ENCODE results near the gene PLA2G2C. TPM values are rescaled to one million over a fixed set of nuclear protein-coding genes. Genes with fewer than 3 reads are reported as not detected.

Gene PLA2G2C
- total RNA-seq, 1 donor from 2014 or later, result not detected

DNA sequence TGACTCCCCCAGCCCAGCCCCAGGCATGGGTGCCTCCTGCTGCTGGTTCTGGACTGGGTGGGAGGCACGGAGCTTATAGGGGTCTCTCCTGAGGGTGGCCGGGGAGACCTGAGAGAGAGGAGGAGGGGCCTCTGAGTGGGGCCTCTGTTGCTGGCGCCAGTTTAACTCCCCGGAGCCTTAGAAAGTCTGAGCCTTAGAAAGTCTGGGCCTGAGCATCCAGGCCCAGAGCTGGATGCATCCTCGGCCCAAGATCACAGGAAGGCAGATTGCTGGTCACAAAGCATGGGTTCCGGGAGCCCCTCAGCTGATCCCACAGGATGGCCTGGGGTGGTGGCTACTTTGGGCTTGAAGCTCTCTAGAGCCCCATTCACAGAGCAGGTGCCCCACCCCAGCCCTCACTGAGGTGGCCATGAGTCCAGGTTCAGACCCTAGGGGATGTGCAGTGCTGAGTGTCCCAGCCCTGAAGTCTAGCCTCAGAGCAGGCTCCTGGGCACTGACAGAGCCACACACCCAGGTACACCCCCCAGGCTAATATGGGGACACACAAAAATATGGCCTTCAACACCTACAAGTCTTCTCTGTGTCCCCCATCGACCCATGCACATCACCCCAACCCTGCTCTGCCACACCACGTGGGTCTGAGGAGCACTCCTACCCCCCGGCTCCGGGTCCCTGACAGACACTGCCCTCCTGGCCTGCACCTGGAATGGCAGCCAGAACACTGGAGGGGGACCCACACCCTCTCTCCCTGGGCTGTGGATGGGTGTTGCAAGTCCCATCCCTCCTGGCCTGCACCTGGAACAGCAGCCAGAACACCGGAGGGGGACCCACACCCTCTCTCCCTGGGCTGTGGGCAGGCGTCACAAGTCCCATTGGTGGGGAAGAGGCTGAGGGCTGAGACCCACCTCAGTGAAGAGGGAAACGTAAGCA lies 37.5 kb downstream of the PLA2G2C start:
- Histone ChIP-seq H3K9me3 (no peaks in the 10 kb centered on the region), H3K36me3 (no peaks in the 10 kb centered on the region), H3K27ac (no peak overlapping the region), H3K4me3 (no peak overlapping the region), H3K27me3 (no peaks in the 10 kb centered on the region), H3K4me1 (peaks cover 5% of the 10 kb centered on the region)
- DNase-seq (ENCODE audit: extremely low spot score in 2 of 2), result no peak
- TF ChIP-seq, protein P1, sequence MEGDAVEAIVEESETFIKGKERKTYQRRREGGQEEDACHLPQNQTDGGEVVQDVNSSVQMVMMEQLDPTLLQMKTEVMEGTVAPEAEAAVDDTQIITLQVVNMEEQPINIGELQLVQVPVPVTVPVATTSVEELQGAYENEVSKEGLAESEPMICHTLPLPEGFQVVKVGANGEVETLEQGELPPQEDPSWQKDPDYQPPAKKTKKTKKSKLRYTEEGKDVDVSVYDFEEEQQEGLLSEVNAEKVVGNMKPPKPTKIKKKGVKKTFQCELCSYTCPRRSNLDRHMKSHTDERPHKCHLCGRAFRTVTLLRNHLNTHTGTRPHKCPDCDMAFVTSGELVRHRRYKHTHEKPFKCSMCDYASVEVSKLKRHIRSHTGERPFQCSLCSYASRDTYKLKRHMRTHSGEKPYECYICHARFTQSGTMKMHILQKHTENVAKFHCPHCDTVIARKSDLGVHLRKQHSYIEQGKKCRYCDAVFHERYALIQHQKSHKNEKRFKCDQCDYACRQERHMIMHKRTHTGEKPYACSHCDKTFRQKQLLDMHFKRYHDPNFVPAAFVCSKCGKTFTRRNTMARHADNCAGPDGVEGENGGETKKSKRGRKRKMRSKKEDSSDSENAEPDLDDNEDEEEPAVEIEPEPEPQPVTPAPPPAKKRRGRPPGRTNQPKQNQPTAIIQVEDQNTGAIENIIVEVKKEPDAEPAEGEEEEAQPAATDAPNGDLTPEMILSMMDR (IDR thresholded peaks at IDR 0.05), result no peak
- TF ChIP-seq POLR2AphosphoS5 (IDR thresholded peaks at IDR 0.05; ENCODE audit: insufficient read depth in 1 of 2, low read depth in 1 of 2) (no peak), POLR2A (IDR thresholded peaks at IDR 0.05) (no peak)
- intact Hi-C loops (cut with DNase I), result no loop called here

DNA sequence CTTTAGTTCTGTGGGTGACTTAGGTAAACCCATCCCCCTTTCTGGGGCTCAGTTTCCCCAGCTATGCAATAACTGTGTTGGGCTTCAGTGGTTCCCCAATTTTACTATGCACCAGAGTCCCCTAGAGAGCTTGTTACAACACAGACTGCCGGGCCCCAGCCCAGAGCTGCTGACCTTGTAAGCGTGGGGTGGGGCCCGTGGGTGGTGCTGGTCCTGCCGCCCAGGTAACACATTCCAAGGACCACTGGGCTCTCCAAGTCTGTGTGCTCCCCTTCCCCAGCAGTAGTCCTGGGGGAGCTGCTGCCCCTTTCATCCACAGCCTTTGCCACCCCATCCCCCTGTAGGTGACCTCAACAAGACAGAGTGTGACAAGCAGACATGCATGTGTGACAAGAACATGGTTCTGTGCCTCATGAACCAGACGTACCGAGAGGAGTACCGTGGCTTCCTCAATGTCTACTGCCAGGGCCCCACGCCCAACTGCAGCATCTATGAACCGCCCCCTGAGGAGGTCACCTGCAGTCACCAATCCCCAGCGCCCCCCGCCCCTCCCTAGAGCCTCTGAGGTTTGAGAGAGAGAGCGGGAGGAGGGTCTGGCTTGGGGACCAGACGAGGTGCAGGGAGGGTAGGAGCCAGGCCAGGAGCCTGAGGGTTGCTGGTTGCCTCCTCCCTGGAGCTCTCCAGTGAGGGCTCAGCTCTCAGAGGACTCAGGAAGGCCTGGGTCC lies 38.3 kb downstream of the PLA2G2C start:
- Histone ChIP-seq H3K27ac (no peak overlapping the region), H3K27me3 (no peaks in the 10 kb centered on the region), H3K36me3 (no peaks in the 10 kb centered on the region), H3K4me3 (no peak overlapping the region), H3K4me1 (peaks cover 5% of the 10 kb centered on the region), H3K9me3 (no peaks in the 10 kb centered on the region)
- DNase-seq (ENCODE audit: extremely low spot score in 2 of 2), result no peak
- no peak for TF ChIP-seq POLR2A (IDR thresholded peaks at IDR 0.05)
- no peak for TF ChIP-seq POLR2AphosphoS5 (IDR thresholded peaks at IDR 0.05; ENCODE audit: insufficient read depth in 1 of 2, low read depth in 1 of 2)
- TF ChIP-seq, protein P1 (IDR thresholded peaks at IDR 0.05), result no peak
- intact Hi-C loops (cut with DNase I), result no loop called here

DNA sequence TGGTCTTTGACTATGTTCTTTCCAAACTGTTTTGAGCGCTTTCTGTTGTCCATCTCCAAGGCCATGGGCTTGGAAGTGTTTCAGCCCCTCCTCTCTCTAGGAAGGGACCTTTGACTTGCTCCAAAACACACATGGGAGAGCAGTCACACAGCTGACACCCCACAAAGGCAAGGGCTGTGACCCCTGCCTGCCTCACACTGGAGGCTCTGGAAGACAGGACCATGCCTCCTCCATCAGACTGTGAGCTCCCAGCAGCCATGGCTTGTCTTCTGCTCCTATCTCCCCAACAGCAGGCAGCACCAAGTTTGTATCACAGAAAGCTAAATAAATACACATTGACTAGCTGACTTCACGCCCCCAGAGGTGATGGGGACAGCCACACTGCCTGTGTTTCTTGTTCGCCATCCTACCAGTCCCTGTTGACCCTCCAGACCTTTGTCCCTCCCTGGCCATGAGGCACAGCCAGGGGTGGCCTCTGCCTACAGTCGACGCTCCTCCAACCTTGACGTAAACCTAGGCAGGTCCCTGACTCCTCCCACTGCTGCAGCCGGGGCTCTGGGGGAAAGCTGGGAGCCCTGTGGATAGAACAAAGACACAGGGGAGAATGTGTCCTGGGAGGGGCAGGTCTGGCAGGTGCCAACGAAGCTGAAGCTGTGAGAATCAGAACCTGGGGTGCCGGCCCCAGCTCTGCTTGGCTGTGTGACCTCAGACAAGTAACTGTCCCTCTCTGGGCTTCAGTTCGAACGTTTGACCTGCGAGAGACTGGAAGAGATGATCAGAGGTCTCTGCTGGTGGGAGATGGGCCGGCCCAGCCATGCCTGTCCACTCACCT lies 42.4 kb downstream of the PLA2G2C start:
- TF ChIP-seq, protein P1 (IDR thresholded peaks at IDR 0.05), result no peak
- no peak for TF ChIP-seq POLR2A (IDR thresholded peaks at IDR 0.05)
- TF ChIP-seq POLR2AphosphoS5 (IDR thresholded peaks at IDR 0.05; ENCODE audit: insufficient read depth in 1 of 2, low read depth in 1 of 2), result no peak
- no peak for DNase-seq (ENCODE audit: extremely low spot score in 2 of 2)
- H3K4me3 ChIP-seq, result no peak overlapping the region
- no peak overlapping the region for H3K27ac ChIP-seq
- no peaks in the 10 kb centered on the region for H3K9me3 ChIP-seq
- no peaks in the 10 kb centered on the region for H3K4me1 ChIP-seq
- H3K36me3 ChIP-seq, result no peaks in the 10 kb centered on the region
- intact Hi-C loops (cut with DNase I), result no loop called here
- no peaks in the 10 kb centered on the region for H3K27me3 ChIP-seq

DNA sequence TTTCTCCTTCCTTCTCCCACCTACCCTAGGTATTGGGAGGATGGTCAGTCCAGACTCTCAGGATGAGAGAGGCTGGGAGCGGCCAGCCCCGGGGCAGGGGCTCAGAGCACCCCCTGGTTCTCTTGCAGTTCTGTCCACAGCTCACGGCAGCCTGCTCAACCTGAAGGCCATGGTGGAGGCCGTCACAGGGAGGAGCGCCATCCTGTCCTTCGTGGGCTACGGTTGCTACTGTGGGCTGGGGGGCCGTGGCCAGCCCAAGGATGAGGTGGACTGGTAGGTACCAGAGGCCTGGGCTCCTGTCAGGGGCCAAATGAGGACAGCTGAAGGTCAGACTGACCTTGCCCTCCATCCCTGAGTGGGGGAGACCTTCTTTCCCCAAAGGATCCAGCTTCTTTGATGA lies 43.0 kb downstream of the PLA2G2C start:
- no peak for DNase-seq (ENCODE audit: extremely low spot score in 2 of 2)
- Histone ChIP-seq H3K9me3 (no peaks in the 10 kb centered on the region), H3K4me1 (no peaks in the 10 kb centered on the region), H3K27me3 (no peaks in the 10 kb centered on the region), H3K36me3 (no peaks in the 10 kb centered on the region), H3K4me3 (no peak overlapping the region), H3K27ac (no peak overlapping the region)
- intact Hi-C loops (cut with DNase I), result no loop called here
- TF ChIP-seq, protein P1 (IDR thresholded peaks at IDR 0.05), result no peak
- no peak for TF ChIP-seq POLR2AphosphoS5 (IDR thresholded peaks at IDR 0.05; ENCODE audit: insufficient read depth in 1 of 2, low read depth in 1 of 2)
- no peak for TF ChIP-seq POLR2A (IDR thresholded peaks at IDR 0.05)

Measured in vagina (tissue), 2 donors.